Measurements from ENCODE around the gene TRAF1. TPM values are rescaled to one million over a fixed set of nuclear protein-coding genes. Genes with fewer than 3 reads are reported as not detected.

TRAF1 gene
- total RNA-seq, 1 experiment from 2014 or later, result 1.4 TPM

DNA sequence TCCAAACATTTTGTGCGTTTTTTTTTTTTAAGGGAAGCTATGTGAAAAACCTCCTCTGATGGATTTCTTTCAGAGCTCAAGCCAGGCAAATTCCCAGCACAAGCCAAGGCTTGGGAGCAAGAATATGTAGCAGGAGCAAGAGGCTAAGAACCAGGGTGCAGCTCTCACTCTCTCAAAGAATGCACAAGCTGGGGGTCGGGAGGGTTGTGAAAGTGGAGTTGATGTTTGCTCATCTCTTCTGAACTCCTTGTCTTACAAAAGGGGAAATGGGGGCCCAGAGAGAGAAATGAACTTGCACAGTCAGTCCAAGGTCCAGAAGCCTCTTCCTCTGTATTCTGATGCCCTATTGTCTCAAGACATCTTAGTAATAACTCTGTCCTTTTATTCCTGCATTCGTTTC is 7.7 kb upstream of the TRAF1 start:
- Histone ChIP-seq H3K56ac (ENCODE audit: insufficient read length, low read depth, low read length) (no peak overlapping the region), H2BK120ac (ENCODE audit: low read depth, low read length, poor library complexity, severe bottlenecking) (no peak overlapping the region), H2BK20ac (ENCODE audit: low read depth, low read length, poor library complexity, severe bottlenecking) (no peak overlapping the region), H3K27me3 (ENCODE audit: insufficient read depth, low read length) (no peaks in the 10 kb centered on the region), H4K8ac (replicated peaks; ENCODE audit: insufficient read length, low read depth, low read length) (no peak overlapping the region), H2AFZ (ENCODE audit: low read length) (no peak overlapping the region), H2BK15ac (ENCODE audit: low read depth, low read length) (no peak overlapping the region), H4K91ac (ENCODE audit: insufficient read length, low read depth, low read length) (no peak overlapping the region), H4K5ac (ENCODE audit: insufficient read length, low read depth, low read length) (no peak overlapping the region), H3K9me3 (ENCODE audit: control insufficient read depth, low read depth, low read length) (no peaks in the 10 kb centered on the region), H3K4ac (ENCODE audit: low read depth, low read length) (no peak overlapping the region), H2BK5ac (ENCODE audit: insufficient read length, low read length) (no peak overlapping the region), H4K20me1 (ENCODE audit: control insufficient read depth, insufficient read depth, insufficient read length) (no peaks in the 10 kb centered on the region), H3K23ac (ENCODE audit: insufficient read length, low read depth, low read length) (no peak overlapping the region), H3K23me2 (ENCODE audit: insufficient read length, low read depth, low read length, poor library complexity, severe bottlenecking) (peaks cover under 1% of the 10 kb centered on the region), H3K4me2 (ENCODE audit: insufficient read depth, insufficient read length, low read length) (no peak overlapping the region), H3T11ph (ENCODE audit: low read length) (no peak overlapping the region), H3K79me1 (ENCODE audit: insufficient read depth, low read depth, low read length, poor library complexity, severe bottlenecking) (no peaks in the 10 kb centered on the region), H3K4me1 (ENCODE audit: insufficient read depth, low read length) (no peaks in the 10 kb centered on the region), H2BK12ac (ENCODE audit: insufficient read length, low read depth, low read length) (no peak overlapping the region), H3K79me2 (ENCODE audit: insufficient read depth, low read length) (no peaks in the 10 kb centered on the region), H3K9ac (ENCODE audit: extremely low read depth, insufficient read length, low read length) (no peak overlapping the region), H3K18ac (ENCODE audit: insufficient read length, low read depth, low read length) (no peak overlapping the region), H2AK5ac (ENCODE audit: insufficient read length, low read length) (no peak overlapping the region), H3K14ac (ENCODE audit: insufficient read depth, low read length) (no peak overlapping the region), H3K27ac (ENCODE audit: insufficient read length, low read depth, low read length) (no peak overlapping the region)
- H3K27ac Mint-ChIP-seq, result no peak overlapping the region
- TF ChIP-seq CTCF (conservative IDR thresholded peaks at IDR 0.05), result no peak
- H3K27me3 Mint-ChIP-seq (ENCODE audit: low read depth), result peaks cover 5% of the 10 kb centered on the region
- DNase-seq, result no peak
- H3K36me3 Mint-ChIP-seq (ENCODE audit: insufficient read depth in 1 of 3, low read depth in 3 of 3), result no peaks in the 10 kb centered on the region
- no peak overlapping the region; a peak in 1 of 5 replicates for H3K4me3 Mint-ChIP-seq
- H3K4me1 Mint-ChIP-seq, result peaks cover 2% of the 10 kb centered on the region in 2 experiments; a peak in 2 of 4 replicates
- WGBS (ENCODE audit: extremely low coverage, insufficient read length, low lambda C conversion rate), result no CpG with 5 or more reads among the region's 3 CpGs
- no peaks in the 10 kb centered on the region for H3K9me3 Mint-ChIP-seq
